ENCODE results near the gene MT1A. TPM values are rescaled to one million over a fixed set of nuclear protein-coding genes. Genes with fewer than 3 reads are reported as not detected.

The MT1A gene
- total and polyA plus RNA-seq, 2 of the 8 experiments (the other 6 are each of a cell fraction or from before 2014, with no cell fraction given) = not detected

- no peak for FAIRE-seq
- Histone ChIP-seq H3K4me1 (replicated peaks in 1 of 4; ENCODE audit: control insufficient read depth in 3 of 4, insufficient read depth in 4 of 4, low read length in 3 of 4) (peaks cover 0 to 13% (median 4%) of the 10 kb centered on the region in 4 experiments; a peak in 5 of 7 replicates), H3K4me2 (ENCODE audit: insufficient read depth in 1 of 2, low read depth in 2 of 2, low read length in 2 of 2) (no peak overlapping the region), H4K8ac (ENCODE audit: extremely low read depth, insufficient read depth, low read length) (no peak overlapping the region), H4K5ac (ENCODE audit: insufficient read length, low read depth, low read length) (no peak overlapping the region), H3K79me1 (ENCODE audit: low read depth, low read length) (no peaks in the 10 kb centered on the region), H2BK20ac (ENCODE audit: low read length) (no peak overlapping the region), H3K4me3 (ENCODE audit: extremely low read depth in 1 of 4, insufficient read depth in 2 of 4, low read depth in 3 of 4, low read length in 4 of 4) (no peak overlapping the region), H3K4ac (replicated peaks; ENCODE audit: insufficient read length, low read depth, low read length) (no peak overlapping the region), H2BK15ac (ENCODE audit: low read length) (no peak overlapping the region), H2BK12ac (ENCODE audit: low read depth, low read length) (no peak overlapping the region), H3K79me2 (ENCODE audit: control insufficient read depth in 1 of 2, insufficient read depth in 2 of 2, low read length in 2 of 2) (no peaks in the 10 kb centered on the region), H3K18ac (ENCODE audit: extremely low read depth, low read length) (no peak overlapping the region), H3K36me3 (ENCODE audit: control insufficient read depth in 2 of 4, insufficient read depth in 4 of 4, low read length in 3 of 4) (no peaks in the 10 kb centered on the region), H4K20me1 (replicated peaks in 1 of 2; ENCODE audit: control insufficient read depth in 1 of 2, insufficient read depth in 2 of 2, low read length in 2 of 2) (peaks cover 2 to 4% of the 10 kb centered on the region in 2 experiments), H3K23ac (ENCODE audit: insufficient read length) (no peak overlapping the region), H4K91ac (replicated peaks; ENCODE audit: insufficient read length, low read length) (no peak overlapping the region), H3K14ac (ENCODE audit: insufficient read length) (no peak overlapping the region), H3K23me2 (ENCODE audit: low read depth, low read length) (peaks cover 8% of the 10 kb centered on the region; the same call in 1 of the 2 replicates), H3K9me3 (ENCODE audit: insufficient read depth in 2 of 2, low read depth in 1 of 2, low read length in 1 of 2) (no peaks in the 10 kb centered on the region), H2BK120ac (replicated peaks; ENCODE audit: low read depth, low read length) (no peak overlapping the region), H3K27me3 (replicated peaks in 1 of 4; ENCODE audit: control insufficient read depth in 3 of 4, extremely low read depth in 1 of 4, insufficient read depth in 3 of 4, low read length in 3 of 4) (peaks cover 17 to 34% (median 30%) of the 10 kb centered on the region in 4 experiments), H3K27ac (ENCODE audit: low read depth, low read length) (no peak overlapping the region), H3K56ac (replicated peaks; ENCODE audit: insufficient read length, low read depth, low read length) (no peak overlapping the region), H2AFZ (ENCODE audit: low read length) (no peak overlapping the region), H3K9ac (replicated peaks in 1 of 4; ENCODE audit: extremely low read depth in 1 of 4, low read depth in 3 of 4, low read length in 3 of 4) (no peak overlapping the region), H2BK5ac (ENCODE audit: low read depth, low read length) (no peak overlapping the region), H2AK5ac (ENCODE audit: low read depth, low read length) (no peak overlapping the region)
- ChIA-PET CTCF (ENCODE audit: partially characterized antibody) (interaction anchor here (3.3 kb wide), 1 partner anchor 11 kb away, joined by 25 read pairs; no protein-coding TSS in a partner anchor), POLR2A (ENCODE audit: partially characterized antibody) (interaction anchor here (1.4 kb wide), 1 partner anchor 82 kb away, joined by 3 read pairs; no protein-coding TSS in a partner anchor)
- WGBS, 2 experiments (ENCODE audit: extremely low coverage in 1 of 2, insufficient coverage in 1 of 2, insufficient read length in 1 of 2, insufficient replicate concordance in 2 of 2, low coverage in 1 of 2, low lambda C conversion rate in 2 of 2, missing lambda C conversion rate in 1 of 2) = 79% methylated on average over 6 of the region's 6 CpGs; no CpG with 5 or more reads in 1 of the 2 experiments
- no peak for DNase-seq (ENCODE audit: low read depth in 1 of 2, low spot score in 2 of 2)
- TF ChIP-seq TBP (IDR thresholded peaks at IDR 0.05; ENCODE audit: low read depth, low read length) (no peak), TEAD4 (IDR thresholded peaks at IDR 0.05; ENCODE audit: low read depth, low read length) (no peak), YY1 (IDR thresholded peaks at IDR 0.05; ENCODE audit: low read depth, low read length) (no peak), EP300 (IDR thresholded peaks at IDR 0.05; ENCODE audit: borderline replicate concordance in 1 of 2, low read depth in 2 of 2, low read length in 2 of 2) (no peak), GTF2F1 (IDR thresholded peaks at IDR 0.05; ENCODE audit: borderline replicate concordance, low read depth, low read length) (no peak), RXRA (IDR thresholded peaks at IDR 0.05; ENCODE audit: insufficient read depth, low read depth, low read length) (no peak), POLR2A (IDR thresholded peaks at IDR 0.05; ENCODE audit: control extremely low read depth in 1 of 2, low read depth in 2 of 2, low read length in 2 of 2) (no peak), BRCA1 (IDR thresholded peaks at IDR 0.05; ENCODE audit: low read depth, low read length) (no peak), NRF1 (IDR thresholded peaks at IDR 0.05; ENCODE audit: low read depth, low read length) (no peak), PHF8 (conservative IDR thresholded peaks at IDR 0.05; ENCODE audit: low read depth, low read length) (no peak)
- TF ChIP-seq, protein P1, sequence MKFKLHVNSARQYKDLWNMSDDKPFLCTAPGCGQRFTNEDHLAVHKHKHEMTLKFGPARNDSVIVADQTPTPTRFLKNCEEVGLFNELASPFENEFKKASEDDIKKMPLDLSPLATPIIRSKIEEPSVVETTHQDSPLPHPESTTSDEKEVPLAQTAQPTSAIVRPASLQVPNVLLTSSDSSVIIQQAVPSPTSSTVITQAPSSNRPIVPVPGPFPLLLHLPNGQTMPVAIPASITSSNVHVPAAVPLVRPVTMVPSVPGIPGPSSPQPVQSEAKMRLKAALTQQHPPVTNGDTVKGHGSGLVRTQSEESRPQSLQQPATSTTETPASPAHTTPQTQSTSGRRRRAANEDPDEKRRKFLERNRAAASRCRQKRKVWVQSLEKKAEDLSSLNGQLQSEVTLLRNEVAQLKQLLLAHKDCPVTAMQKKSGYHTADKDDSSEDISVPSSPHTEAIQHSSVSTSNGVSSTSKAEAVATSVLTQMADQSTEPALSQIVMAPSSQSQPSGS (IDR thresholded peaks at IDR 0.05; ENCODE audit: low read length) = no peak
Observed at GRCh38 chr16:56593573-56594291, 44.7 kb upstream of the MT1A start.

Measured in H1 (cell line).